ENCODE results near the gene CDH18. TPM values are rescaled to one million over a fixed set of nuclear protein-coding genes. Genes with fewer than 3 reads are reported as not detected.

Gene CDH18
- total RNA-seq, 2 donors from 2014 or later = 0.78 to 2.0 TPM

DNA sequence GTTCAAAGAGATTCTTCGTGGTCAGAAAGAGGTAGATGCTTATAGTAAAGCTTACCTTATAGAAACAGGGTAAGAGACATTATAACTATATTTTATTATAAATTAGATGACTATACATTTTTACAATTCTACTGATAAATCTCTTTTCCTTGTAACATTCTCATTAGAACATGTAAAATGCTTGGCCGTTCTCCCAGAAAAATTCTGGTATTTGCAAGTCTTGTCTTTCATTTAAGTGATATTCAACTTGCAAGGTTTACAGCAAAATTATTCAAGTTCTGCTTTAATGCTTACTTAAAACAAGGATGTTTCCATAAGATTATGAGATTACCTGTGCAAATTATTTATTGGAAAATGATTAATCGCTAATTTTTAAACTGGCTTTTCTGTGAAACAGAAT lies 41.3 kb upstream of the CDH18 start:
- intact Hi-C loops (cut with DNase I) = no loop called here
- Histone ChIP-seq H3K4me3 (no peak overlapping the region), H3K9me3 (no peaks in the 10 kb centered on the region), H3K36me3 (replicated peaks in 1 of 2; ENCODE audit: insufficient read depth in 1 of 2, low read depth in 2 of 2) (no peaks in the 10 kb centered on the region), H3K4me1 (no peaks in the 10 kb centered on the region), H3K27me3 (no peaks in the 10 kb centered on the region), H3K27ac (no peak overlapping the region)
- TF ChIP-seq, protein P1, sequence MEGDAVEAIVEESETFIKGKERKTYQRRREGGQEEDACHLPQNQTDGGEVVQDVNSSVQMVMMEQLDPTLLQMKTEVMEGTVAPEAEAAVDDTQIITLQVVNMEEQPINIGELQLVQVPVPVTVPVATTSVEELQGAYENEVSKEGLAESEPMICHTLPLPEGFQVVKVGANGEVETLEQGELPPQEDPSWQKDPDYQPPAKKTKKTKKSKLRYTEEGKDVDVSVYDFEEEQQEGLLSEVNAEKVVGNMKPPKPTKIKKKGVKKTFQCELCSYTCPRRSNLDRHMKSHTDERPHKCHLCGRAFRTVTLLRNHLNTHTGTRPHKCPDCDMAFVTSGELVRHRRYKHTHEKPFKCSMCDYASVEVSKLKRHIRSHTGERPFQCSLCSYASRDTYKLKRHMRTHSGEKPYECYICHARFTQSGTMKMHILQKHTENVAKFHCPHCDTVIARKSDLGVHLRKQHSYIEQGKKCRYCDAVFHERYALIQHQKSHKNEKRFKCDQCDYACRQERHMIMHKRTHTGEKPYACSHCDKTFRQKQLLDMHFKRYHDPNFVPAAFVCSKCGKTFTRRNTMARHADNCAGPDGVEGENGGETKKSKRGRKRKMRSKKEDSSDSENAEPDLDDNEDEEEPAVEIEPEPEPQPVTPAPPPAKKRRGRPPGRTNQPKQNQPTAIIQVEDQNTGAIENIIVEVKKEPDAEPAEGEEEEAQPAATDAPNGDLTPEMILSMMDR (IDR thresholded peaks at IDR 0.05) = no peak
- DNase-seq (no peak), ATAC-seq (no peak)
- 40 to 48% methylated on average over 3 of the region's 3 CpGs for WGBS, 2 donors

GRCh38 chr5:20028506-20028905 lies 40.5 kb upstream of the CDH18 start:
- Histone ChIP-seq H3K4me1 (no peaks in the 10 kb centered on the region), H3K4me3 (no peak overlapping the region), H3K27me3 (no peaks in the 10 kb centered on the region), H3K27ac (no peak overlapping the region), H3K9me3 (no peaks in the 10 kb centered on the region), H3K36me3 (replicated peaks in 1 of 2; ENCODE audit: insufficient read depth in 1 of 2, low read depth in 2 of 2) (no peaks in the 10 kb centered on the region)
- intact Hi-C loops (cut with DNase I) = no loop called here
- WGBS, 2 donors = 85 to 90% methylated on average over 6 of the region's 6 CpGs
- DNase-seq = no peak
- no peak for ATAC-seq
- TF ChIP-seq, protein P1 (IDR thresholded peaks at IDR 0.05) = no peak
- TF ChIP-seq POLR2A (IDR thresholded peaks at IDR 0.05) = no peak

GRCh38 chr5:20023686-20024180 lies 35.7 kb upstream of the CDH18 start:
- H3K36me3 ChIP-seq (replicated peaks in 1 of 2; ENCODE audit: insufficient read depth in 1 of 2, low read depth in 2 of 2) = no peaks in the 10 kb centered on the region
- DNase-seq (no peak), ATAC-seq (no peak)
- TF ChIP-seq, protein P1 (IDR thresholded peaks at IDR 0.05) = no peak
- no peak for TF ChIP-seq POLR2A (IDR thresholded peaks at IDR 0.05)
- H3K4me1 ChIP-seq = no peaks in the 10 kb centered on the region
- H3K4me3 ChIP-seq = no peak overlapping the region
- H3K27ac ChIP-seq = no peak overlapping the region
- no peaks in the 10 kb centered on the region for H3K27me3 ChIP-seq
- intact Hi-C loops (cut with DNase I) = no loop called here
- WGBS, 2 donors = 95 to 100% methylated on average over 1 of the region's 1 CpG
- H3K9me3 ChIP-seq = no peaks in the 10 kb centered on the region

DNA sequence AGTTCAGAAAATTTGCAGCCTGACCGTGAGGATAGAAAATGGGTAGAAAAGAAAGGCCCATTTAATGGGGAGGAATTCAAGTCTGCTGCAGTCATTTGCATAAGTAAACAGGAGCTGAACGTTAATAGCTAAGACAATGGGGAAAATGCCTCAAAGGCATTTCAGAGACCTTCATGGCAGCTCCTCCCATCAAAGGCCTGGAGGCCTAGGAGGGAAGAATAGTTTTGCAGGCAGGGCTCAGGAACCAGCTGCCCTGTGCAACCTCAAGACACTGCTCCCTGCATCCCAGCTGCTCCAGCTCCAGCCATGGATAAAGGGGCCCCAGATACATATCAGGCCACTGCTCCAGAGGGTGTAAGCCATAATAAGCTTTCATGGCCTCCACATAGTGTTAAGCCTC lies 32.2 kb upstream of the CDH18 start:
- TF ChIP-seq, protein P1 (IDR thresholded peaks at IDR 0.05) = no peak
- TF ChIP-seq POLR2A (IDR thresholded peaks at IDR 0.05) = no peak
- no peak overlapping the region for H3K4me3 ChIP-seq
- no peaks in the 10 kb centered on the region for H3K27me3 ChIP-seq
- no peak overlapping the region for H3K27ac ChIP-seq
- intact Hi-C loops (cut with DNase I) = no loop called here
- 77 to 78% methylated on average over 2 of the region's 2 CpGs for WGBS, 2 donors
- no peaks in the 10 kb centered on the region for H3K4me1 ChIP-seq
- H3K36me3 ChIP-seq (replicated peaks in 1 of 2; ENCODE audit: insufficient read depth in 1 of 2, low read depth in 2 of 2) = no peaks in the 10 kb centered on the region
- DNase-seq (no peak), ATAC-seq (no peak)
- no peaks in the 10 kb centered on the region for H3K9me3 ChIP-seq

- H3K4me3 ChIP-seq = no peak overlapping the region
- H3K27ac ChIP-seq = no peak overlapping the region
- intact Hi-C loops (cut with DNase I) = no loop called here
- no peaks in the 10 kb centered on the region for H3K9me3 ChIP-seq
- no peaks in the 10 kb centered on the region for H3K27me3 ChIP-seq
- H3K36me3 ChIP-seq (replicated peaks in 1 of 2; ENCODE audit: insufficient read depth in 1 of 2, low read depth in 2 of 2) = no peaks in the 10 kb centered on the region
- DNase-seq (no peak), ATAC-seq (no peak)
- 74 to 76% methylated on average over 1 of the region's 1 CpG for WGBS, 2 donors
- no peaks in the 10 kb centered on the region for H3K4me1 ChIP-seq
- TF ChIP-seq, protein P1 (IDR thresholded peaks at IDR 0.05) = no peak
- no peak for TF ChIP-seq POLR2A (IDR thresholded peaks at IDR 0.05)
These were observed 29.0 kb upstream of the CDH18 start for GRCh38 chr5:20017021-20017420.

Measured in body of pancreas (tissue), 4 donors.